ENCODE data around the gene ARHGAP22. TPM values are rescaled to one million over a fixed set of nuclear protein-coding genes. Genes with fewer than 3 reads are reported as not detected.

Gene ARHGAP22
- total RNA-seq, 3 donors from 2014 or later (not counting 1 experiment from before 2014, with no cell fraction given) = 0.21 to 0.40 TPM; not detected in 1

GRCh38 chr10:48634984-48635557, 30.2 kb upstream of the ARHGAP22 start:
- H3K9me3 Mint-ChIP-seq = no peaks in the 10 kb centered on the region
- peaks cover 17 to 22% of the 10 kb centered on the region in 2 donors for H3K27me3 Mint-ChIP-seq (ENCODE audit: low read depth in 2 of 2)
- no peak for TF ChIP-seq CTCF (IDR thresholded peaks at IDR 0.05)
- intact Hi-C loops (cut with micrococcal nuclease) = no loop called here
- DNase-seq (no peak), ATAC-seq (no peak)
- Histone ChIP-seq H3K27me3 (ENCODE audit: control insufficient read depth, insufficient read depth, low read length) (no peaks in the 10 kb centered on the region), H3K27ac (ENCODE audit: low read length) (no peak overlapping the region), H3K4me1 (ENCODE audit: control insufficient read depth, insufficient read depth, low read length) (peaks cover 19% of the 10 kb centered on the region), H3K9me3 (ENCODE audit: control insufficient read depth, insufficient read depth, low read length) (no peaks in the 10 kb centered on the region), H3K36me3 (ENCODE audit: control insufficient read depth, insufficient read depth, low read length) (no peaks in the 10 kb centered on the region), H3K4me3 (ENCODE audit: low read length) (no peak overlapping the region)
- no peak overlapping the region for H3K27ac Mint-ChIP-seq
- H3K36me3 Mint-ChIP-seq = peaks cover 11% of the 10 kb centered on the region
- no peak overlapping the region for H3K4me3 Mint-ChIP-seq
- whole genome bisulfite sequencing (ENCODE audit: insufficient coverage) = 64% methylated on average over 7 of the region's 8 CpGs
- peaks cover 12 to 15% of the 10 kb centered on the region in 2 donors for H3K4me1 Mint-ChIP-seq

GRCh38 chr10:48634198-48634983, 29.5 kb upstream of the ARHGAP22 start:
- peaks cover 12 to 15% of the 10 kb centered on the region in 2 donors for H3K4me1 Mint-ChIP-seq
- H3K4me3 Mint-ChIP-seq = peak overlapping the region; percentile 28
- Histone ChIP-seq H3K4me1 (ENCODE audit: control insufficient read depth, insufficient read depth, low read length) (peaks cover 19% of the 10 kb centered on the region), H3K4me3 (ENCODE audit: low read length) (no peak overlapping the region), H3K27me3 (ENCODE audit: control insufficient read depth, insufficient read depth, low read length) (no peaks in the 10 kb centered on the region), H3K9me3 (ENCODE audit: control insufficient read depth, insufficient read depth, low read length) (no peaks in the 10 kb centered on the region), H3K27ac (ENCODE audit: low read length) (no peak overlapping the region), H3K36me3 (ENCODE audit: control insufficient read depth, insufficient read depth, low read length) (no peaks in the 10 kb centered on the region)
- TF ChIP-seq CTCF (IDR thresholded peaks at IDR 0.05) = no peak
- intact Hi-C loops (cut with micrococcal nuclease) = no loop called here
- DNase-seq (peak in 1 of 2 donors; percentile 32), ATAC-seq (peak; percentile 64 to 95 (median 66))
- H3K9me3 Mint-ChIP-seq = no peaks in the 10 kb centered on the region
- 12% methylated on average over 4 of the region's 5 CpGs for WGBS (ENCODE audit: insufficient coverage)
- peak overlapping the region in 1 of 2 donors; percentile 29 for H3K27ac Mint-ChIP-seq
- peaks cover 10 to 20% of the 10 kb centered on the region in 2 donors for H3K27me3 Mint-ChIP-seq (ENCODE audit: low read depth in 2 of 2)
- H3K36me3 Mint-ChIP-seq = peaks cover 4% of the 10 kb centered on the region

- no peak for TF ChIP-seq CTCF (IDR thresholded peaks at IDR 0.05)
- H3K27me3 ChIP-seq (ENCODE audit: control insufficient read depth, insufficient read depth, low read length) = no peaks in the 10 kb centered on the region
- Mint-ChIP-seq H3K4me1 (peaks cover 12 to 15% of the 10 kb centered on the region in 2 donors), H3K4me3 (peak overlapping the region; percentile 28), H3K27me3 (ENCODE audit: low read depth in 2 of 2) (peaks cover 6 to 14% of the 10 kb centered on the region in 2 donors), H3K9me3 (no peaks in the 10 kb centered on the region), H3K36me3 (no peaks in the 10 kb centered on the region), H3K27ac (peak overlapping the region in 1 of 2 donors; percentile 29)
- H3K27ac ChIP-seq (ENCODE audit: low read length) = no peak overlapping the region
- H3K9me3 ChIP-seq (ENCODE audit: control insufficient read depth, insufficient read depth, low read length) = no peaks in the 10 kb centered on the region
- WGBS (ENCODE audit: insufficient coverage) = 70% methylated on average over 4 of the region's 4 CpGs
- H3K4me3 ChIP-seq (ENCODE audit: low read length) = no peak overlapping the region
- no peak for DNase-seq
- H3K4me1 ChIP-seq (ENCODE audit: control insufficient read depth, insufficient read depth, low read length) = peaks cover 19% of the 10 kb centered on the region
- H3K36me3 ChIP-seq (ENCODE audit: control insufficient read depth, insufficient read depth, low read length) = no peaks in the 10 kb centered on the region
- intact Hi-C loops (cut with micrococcal nuclease) = no loop called here
- peak in 1 of 3 donors; percentile 3 for ATAC-seq
These were observed 28.7 kb upstream of the ARHGAP22 start for GRCh38 chr10:48633381-48634197.
